Upper lobe of right lung (tissue), 1 donor: ENCODE data around the gene SLC25A45. TPM values are rescaled to one million over a fixed set of nuclear protein-coding genes. Genes with fewer than 3 reads are reported as not detected.
A peak's percentile ranks its signal among the peaks of the same experiment; 100 is the strongest.

Experiments used
- ATAC-seq: fragments of 200-7000 bp; cut with Tn5 transposase; one replicate; pipeline ENCODE4 v1.9.1; 2020; ENCODE audit warnings: mild to moderate bottlenecking, moderate library complexity
- DNase-seq: peaks from one replicate; pipeline ENCODE4 v3.0.0-alpha.2; 2020
- H3K27ac ChIP-seq: fragments of 200-600 bp; one replicate; pipeline ENCODE4 v1.8.0; 2022
- H3K27me3 ChIP-seq: fragments of 200-600 bp; one replicate; pipeline ENCODE4 v1.8.0; 2022; ENCODE audit warnings: mild to moderate bottlenecking
- H3K36me3 ChIP-seq: fragments of 200-600 bp; one replicate; pipeline ENCODE4 v1.8.0; 2022
- H3K4me1 ChIP-seq: fragments of 200-600 bp; one replicate; pipeline ENCODE4 v1.8.0; 2022
- H3K4me3 ChIP-seq: fragments of 200-600 bp; one replicate; pipeline ENCODE4 v1.8.0; 2022; ENCODE audit warnings: mild to moderate bottlenecking
- H3K9me3 ChIP-seq: fragments of 200-600 bp; one replicate; pipeline ENCODE4 v1.8.0; 2022
- CTCF ChIP-seq: fragments of 200-600 bp; IDR thresholded peaks from one replicate; pipeline ENCODE4 v1.8.0; 2022; ENCODE audit warnings: antibody characterized with exemption
- intact Hi-C: fragments of 100-400 bp; cut with DNase I; formaldehyde crosslinking; loops from one replicate; pipeline ENCODE4 v1.11.0; 2022
- total RNA-seq: library from RNA; stranded (reverse); fragmentation: NEBNext Ultra II Directional; extraction: Animal tissue kit (Norgen Biotek cat#: 25700); gene quantifications from one replicate; pipeline ENCODE4 v1.2.1, GENCODE V29; 2021
- donor health status: DM: no; HTN: yes; CAD: no; lungs with severe emphysema.

The SLC25A45 gene
- total RNA-seq, 1 donor from 2014 or later = 11.5 TPM

- Histone ChIP-seq H3K36me3 (peaks cover 31% of the 10 kb centered on the region), H3K9me3 (no peaks in the 10 kb centered on the region), H3K4me1 (peaks cover 35% of the 10 kb centered on the region), H3K27me3 (no peaks in the 10 kb centered on the region), H3K27ac (peak overlapping the region; percentile 100), H3K4me3 (peak overlapping the region; percentile 98)
- intact Hi-C loops = no loop called here
- DNase-seq = peak; percentile 100
- peak; percentile 42 for ATAC-seq
- TF ChIP-seq CTCF = peak; percentile 6
Measured at GRCh38 chr11:65421794-65422632, 39.6 kb upstream of the SLC25A45 start.

GRCh38 chr11:65420979-65421793, 38.7 kb upstream of the SLC25A45 start:
- DNase-seq = peak; percentile 94
- Histone ChIP-seq H3K4me3 (peak overlapping the region; percentile 98), H3K4me1 (peaks cover 43% of the 10 kb centered on the region), H3K27ac (peak overlapping the region; percentile 100), H3K27me3 (no peaks in the 10 kb centered on the region), H3K36me3 (peaks cover 23% of the 10 kb centered on the region), H3K9me3 (no peaks in the 10 kb centered on the region)
- TF ChIP-seq CTCF = no peak
- peak; percentile 45 for ATAC-seq
- intact Hi-C loops = no loop called here

- no peak for ATAC-seq
- Histone ChIP-seq H3K4me1 (peaks cover 47% of the 10 kb centered on the region), H3K4me3 (peak overlapping the region; percentile 98), H3K36me3 (peaks cover 16% of the 10 kb centered on the region), H3K9me3 (no peaks in the 10 kb centered on the region), H3K27ac (peak overlapping the region; percentile 100), H3K27me3 (no peaks in the 10 kb centered on the region)
- no peak for DNase-seq
- intact Hi-C loops = no loop called here
- no peak for TF ChIP-seq CTCF
Measured at GRCh38 chr11:65420506-65420905, 38.1 kb upstream of the SLC25A45 start.

GRCh38 chr11:65419772-65420481, 37.5 kb upstream of the SLC25A45 start:
- intact Hi-C loops = no loop called here
- H3K4me1 ChIP-seq = peaks cover 47% of the 10 kb centered on the region
- no peaks in the 10 kb centered on the region for H3K9me3 ChIP-seq
- no peaks in the 10 kb centered on the region for H3K27me3 ChIP-seq
- H3K36me3 ChIP-seq = peaks cover 12% of the 10 kb centered on the region
- DNase-seq = peak; percentile 95
- TF ChIP-seq CTCF = no peak
- H3K27ac ChIP-seq = peak overlapping the region; percentile 100
- peak overlapping the region; percentile 98 for H3K4me3 ChIP-seq
- peak; percentile 35 for ATAC-seq

- no peaks in the 10 kb centered on the region for H3K27me3 ChIP-seq
- intact Hi-C loops = no loop called here
- peaks cover 7% of the 10 kb centered on the region for H3K36me3 ChIP-seq
- no peak for ATAC-seq
- no peaks in the 10 kb centered on the region for H3K9me3 ChIP-seq
- H3K4me3 ChIP-seq = peak overlapping the region; percentile 98
- no peak for TF ChIP-seq CTCF
- peak overlapping the region; percentile 100 for H3K27ac ChIP-seq
- peak; percentile 70 for DNase-seq
- peaks cover 47% of the 10 kb centered on the region for H3K4me1 ChIP-seq
Measured at GRCh38 chr11:65419460-65419771, 37.0 kb upstream of the SLC25A45 start.
